ENCODE measurements around the gene MARS1.

MARS1 gene

DNA sequence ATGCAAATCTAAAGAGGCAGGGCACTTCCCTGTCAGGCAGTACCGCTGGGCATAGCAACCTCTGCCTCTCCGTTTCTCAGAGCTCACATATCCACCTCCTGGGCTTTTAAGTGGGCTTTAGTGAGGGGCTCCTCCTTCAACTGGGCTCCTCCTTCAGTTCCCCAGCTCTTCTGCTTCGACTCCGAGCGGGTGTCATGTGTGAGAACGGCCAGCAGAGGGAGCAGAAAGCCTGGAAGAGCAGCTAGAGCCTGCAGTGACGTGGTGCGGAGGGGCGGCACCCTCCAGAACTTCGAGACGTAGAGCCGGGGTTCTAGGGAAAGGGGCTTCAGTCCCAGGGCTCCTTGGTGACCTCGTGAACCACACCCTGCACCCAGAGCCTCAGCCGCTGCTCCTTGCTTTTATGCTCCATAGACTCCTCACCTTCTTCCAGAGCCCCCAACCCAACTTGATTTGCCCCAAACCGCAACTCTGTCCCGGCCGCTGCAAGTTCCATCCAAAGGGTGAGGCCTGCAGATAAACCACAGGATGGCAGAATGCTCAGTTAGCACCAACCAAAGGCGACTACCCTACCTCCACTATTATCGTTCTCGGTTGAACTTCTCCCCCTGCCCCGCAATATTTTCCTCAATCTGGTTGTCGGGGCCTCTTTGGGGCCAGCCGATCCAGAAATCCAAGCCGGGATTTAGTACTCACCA is 28.7 kb upstream of the MARS1 start:
- peak; percentile 86 for DNase-seq

DNA sequence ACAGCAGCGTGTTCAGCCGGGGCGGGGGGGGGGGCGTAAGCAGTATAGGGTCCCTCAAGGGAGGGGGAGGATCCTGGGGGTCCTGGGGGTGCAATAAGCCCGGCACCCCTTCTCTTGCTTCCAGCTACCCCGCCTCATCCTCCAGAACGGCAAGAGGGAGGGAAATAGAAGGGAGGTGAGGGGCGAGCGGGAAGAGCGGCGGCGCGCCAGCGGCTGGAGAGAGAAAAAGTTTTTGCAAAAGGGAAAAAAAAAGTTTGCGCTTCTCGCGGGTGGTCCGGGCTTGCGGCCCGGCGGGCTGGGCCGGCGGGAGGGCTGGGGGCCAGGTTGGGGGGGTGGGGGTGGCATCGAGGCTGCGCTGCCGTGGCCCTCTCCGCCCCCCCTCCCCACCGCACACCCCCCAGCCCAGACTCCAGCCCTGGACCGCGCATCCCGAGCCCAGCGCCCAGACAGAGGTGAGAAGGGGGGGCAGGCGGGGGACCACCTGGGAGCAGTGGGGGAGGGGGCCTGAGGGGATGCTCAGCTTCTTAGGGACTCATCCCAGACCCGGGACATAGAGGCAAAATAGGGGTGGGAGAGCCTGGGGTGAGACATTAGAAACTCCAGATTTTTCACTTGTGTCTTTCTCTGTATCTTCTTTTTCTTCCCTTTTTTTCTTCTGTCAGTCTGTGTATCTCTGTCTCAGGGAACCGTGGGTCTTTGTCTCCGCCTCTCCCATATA is 28.0 kb upstream of the MARS1 start, which contains the start of gene GLI1:
Gene GLI1 (plus strand): TSS at position 36 of the 718 bp plus-strand sequence. CDS start 3,907 bp downstream, outside the sequence.
- DNase-seq: no peak

DNA sequence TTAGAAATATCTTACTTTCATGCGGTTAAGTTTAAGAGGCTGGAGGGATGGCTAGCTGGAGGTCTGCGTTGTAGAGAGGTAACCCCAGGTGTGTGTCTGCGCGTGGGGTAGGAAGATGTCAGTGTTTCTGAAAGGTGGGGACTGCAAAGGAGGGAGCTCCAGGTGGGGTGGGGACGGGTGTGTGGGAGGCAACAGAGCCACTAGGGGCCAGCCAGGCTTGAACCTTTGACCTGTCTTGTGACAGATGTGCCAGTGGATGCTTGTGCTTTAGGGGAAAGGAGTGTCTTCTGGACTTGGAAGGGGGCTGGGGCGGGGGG is 27.4 kb upstream of the MARS1 start:
- no peak for DNase-seq

DNA sequence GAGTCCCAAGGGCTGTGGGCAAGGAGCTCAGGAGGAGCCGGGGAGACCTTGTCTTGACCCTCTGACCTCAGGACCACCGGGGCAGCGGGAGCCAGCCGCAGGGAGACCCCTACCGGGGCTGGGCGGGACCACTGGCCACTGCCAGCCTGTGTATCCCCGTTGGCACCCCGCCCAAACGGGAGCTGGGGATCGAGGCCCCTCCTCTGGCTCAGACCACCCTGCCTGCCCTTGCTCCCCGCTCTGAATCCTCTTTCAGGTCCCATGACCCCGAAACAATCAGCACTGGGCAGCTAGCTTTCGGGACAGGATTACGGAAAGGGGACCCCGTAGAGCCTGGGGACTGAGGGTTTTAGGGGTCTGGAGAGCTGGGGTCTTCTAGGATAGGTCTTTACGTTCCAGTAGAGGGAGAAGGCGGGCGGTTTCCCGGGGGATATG is 27.0 kb upstream of the MARS1 start:
- no peak for DNase-seq

DNA sequence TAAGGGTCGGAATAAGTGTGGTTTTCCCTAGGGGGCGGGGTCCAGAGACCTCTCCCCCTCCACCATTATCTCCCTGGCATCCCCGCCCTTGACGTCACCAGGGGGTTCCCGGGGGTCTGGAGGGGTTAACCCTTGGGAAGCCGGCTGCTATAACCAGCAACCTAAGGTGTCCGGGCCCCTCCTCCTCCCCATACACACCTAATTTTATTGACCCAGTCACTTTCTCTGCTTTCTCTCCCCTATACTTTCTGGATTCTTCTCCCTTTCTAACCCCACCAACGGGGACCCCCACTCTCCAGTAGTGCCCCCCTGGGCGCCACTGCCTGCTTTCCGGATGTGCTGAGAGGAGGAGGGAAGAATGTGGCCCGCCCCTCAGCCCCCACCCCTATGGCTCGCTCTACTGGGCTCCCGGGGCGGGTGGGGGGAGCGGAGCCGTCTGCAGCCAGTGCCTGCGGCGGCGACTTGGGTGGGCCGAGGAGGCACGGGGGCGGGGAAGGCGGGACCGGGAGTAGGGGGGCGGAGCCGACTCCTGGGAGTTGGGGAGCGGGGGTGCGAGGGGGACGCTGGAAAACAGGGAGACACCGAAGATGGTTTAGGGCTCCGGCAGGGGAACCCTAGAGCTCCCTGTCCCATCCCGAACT is 26.5 kb upstream of the MARS1 start:
- no peak for DNase-seq

DNA sequence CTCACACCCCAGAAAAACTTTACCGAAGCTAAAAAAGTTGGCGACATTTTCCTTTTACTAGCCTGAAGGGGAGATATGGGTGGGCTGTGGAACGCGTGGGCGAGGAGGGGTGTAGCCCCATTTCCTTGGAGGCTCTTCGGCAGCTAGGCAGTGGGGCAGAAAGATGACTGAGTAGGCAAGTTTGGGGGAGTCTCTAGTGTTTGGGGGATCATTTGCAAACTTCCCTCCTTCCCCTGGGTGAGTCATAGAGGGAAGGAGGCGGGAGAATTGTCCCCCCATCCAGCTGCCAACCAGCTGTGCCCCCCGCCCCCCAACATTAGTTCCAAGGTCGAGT is 26.0 kb upstream of the MARS1 start:
- DNase-seq: no peak

DNA sequence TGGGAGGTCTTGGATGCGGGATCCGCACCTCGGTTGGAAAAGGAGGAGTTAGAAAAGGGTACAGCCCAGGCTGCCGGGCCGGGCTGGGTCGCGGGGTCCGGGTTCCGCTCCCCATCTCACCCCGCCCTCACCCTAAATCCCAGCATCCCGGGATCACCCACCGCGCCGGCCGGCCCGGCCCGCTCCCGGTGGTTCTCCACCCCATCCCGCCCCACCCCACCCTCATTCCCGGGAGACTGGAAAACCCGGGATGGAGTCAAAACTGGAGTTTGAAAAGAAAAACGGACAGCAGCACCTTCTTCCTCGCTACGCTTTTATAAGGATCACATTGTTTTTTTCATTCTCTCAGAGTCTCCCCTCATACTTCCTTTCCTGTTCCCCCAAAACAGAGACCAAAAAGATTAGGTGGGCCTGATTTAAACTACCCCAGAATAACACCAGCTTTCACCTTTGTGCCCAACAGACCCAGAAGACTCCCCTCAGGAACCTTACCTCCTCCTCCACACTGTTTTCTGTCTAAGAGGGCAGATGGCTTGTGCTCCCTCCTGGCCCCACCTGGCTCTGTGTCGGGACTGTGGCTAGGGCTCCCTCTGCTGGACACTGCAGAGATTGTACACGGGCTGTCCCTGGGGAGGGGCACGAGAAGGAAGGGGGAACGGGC is 25.5 kb upstream of the MARS1 start:
- DNase-seq: peak; percentile 62

DNA sequence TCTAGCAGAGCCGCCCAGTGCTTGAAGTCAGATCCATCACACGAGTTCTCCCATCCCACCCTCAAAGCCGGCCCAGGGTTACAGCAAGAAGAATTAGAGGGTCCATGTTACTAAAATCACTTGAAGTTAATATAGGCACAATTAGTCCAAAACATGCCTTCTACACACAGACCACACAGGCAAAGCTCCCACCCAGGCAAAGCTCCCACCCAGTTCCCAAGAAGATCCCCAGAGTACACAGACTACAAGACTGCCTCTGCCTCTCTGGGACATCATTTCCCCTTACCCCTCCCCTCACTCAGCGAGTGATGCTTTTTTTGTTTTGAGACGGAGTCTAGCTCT is 25.0 kb upstream of the MARS1 start:
- DNase-seq: no peak

DNA sequence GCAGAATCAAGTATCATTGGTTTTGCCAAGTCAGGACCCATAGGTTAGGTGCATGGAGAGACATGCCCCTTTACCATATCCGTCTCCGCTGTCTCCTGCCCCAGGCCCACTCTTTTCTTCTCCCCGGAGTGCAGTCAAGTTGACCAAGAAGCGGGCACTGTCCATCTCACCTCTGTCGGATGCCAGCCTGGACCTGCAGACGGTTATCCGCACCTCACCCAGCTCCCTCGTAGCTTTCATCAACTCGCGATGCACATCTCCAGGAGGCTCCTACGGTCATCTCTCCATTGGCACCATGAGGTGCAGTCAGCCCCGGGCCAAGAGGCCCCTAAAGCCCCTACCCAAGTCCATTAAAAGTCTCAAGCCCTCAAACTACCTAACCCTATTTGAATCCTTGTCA is 23.3 kb upstream of the MARS1 start:
- DNase-seq: no peak

DNA sequence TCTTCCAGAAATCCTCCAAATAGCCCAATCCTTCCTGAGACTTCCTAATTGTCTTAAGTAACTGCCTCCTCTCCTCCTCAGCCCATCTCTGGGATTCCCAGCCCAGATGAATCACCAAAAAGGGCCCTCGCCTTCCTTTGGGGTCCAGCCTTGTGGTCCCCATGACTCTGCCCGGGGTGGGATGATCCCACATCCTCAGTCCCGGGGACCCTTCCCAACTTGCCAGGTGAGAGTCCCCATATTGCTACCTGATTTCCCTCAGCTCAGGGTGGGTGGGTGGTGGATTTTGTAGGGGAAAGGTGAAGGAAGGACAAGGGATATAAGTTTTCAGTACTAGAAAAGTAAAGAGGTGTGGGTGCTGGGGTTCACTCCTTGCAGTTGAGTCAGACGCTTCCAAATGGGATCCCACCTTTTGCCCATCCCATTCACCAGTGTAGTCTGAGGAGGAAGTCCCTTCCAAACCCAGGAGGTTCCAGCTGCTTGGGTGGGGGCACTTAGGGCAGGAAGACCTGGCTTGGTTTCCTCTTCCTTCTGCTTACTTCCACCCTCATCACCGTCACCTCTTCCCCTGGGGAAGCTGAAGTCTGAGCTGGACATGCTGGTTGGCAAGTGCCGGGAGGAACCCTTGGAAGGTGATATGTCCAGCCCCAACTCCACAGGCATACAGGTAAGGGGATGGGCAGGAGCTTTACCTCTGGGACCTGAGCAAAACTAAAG is 22.7 kb upstream of the MARS1 start:
- DNase-seq: no peak

DNA sequence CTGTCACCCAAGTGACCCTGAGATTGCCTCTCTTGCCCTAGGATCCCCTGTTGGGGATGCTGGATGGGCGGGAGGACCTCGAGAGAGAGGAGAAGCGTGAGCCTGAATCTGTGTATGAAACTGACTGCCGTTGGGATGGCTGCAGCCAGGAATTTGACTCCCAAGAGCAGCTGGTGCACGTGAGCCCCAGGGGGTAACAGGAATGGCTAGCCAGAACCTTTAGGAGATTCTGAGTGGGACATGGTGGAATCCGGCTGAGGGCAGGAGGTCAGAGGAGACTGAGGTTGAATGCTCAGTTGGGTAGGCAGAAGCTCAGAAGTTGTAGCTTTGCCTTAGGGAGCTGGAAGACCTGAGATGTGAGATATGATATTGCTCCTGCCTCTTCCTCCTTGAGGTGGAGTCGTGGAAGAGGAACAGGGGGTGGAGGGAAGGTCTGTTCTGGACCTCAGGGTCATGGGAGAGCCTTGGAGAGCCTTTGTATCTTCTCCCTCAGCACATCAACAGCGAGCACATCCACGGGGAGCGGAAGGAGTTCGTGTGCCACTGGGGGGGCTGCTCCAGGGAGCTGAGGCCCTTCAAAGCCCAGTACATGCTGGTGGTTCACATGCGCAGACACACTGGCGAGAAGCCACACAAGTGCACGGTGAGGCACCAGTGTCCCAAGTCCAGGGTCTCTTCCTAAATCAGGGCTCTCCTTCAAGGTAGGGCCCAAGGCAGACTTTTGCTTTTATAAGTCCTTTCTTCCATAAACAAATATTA is 21.9 kb upstream of the MARS1 start:
- no peak for DNase-seq

DNA sequence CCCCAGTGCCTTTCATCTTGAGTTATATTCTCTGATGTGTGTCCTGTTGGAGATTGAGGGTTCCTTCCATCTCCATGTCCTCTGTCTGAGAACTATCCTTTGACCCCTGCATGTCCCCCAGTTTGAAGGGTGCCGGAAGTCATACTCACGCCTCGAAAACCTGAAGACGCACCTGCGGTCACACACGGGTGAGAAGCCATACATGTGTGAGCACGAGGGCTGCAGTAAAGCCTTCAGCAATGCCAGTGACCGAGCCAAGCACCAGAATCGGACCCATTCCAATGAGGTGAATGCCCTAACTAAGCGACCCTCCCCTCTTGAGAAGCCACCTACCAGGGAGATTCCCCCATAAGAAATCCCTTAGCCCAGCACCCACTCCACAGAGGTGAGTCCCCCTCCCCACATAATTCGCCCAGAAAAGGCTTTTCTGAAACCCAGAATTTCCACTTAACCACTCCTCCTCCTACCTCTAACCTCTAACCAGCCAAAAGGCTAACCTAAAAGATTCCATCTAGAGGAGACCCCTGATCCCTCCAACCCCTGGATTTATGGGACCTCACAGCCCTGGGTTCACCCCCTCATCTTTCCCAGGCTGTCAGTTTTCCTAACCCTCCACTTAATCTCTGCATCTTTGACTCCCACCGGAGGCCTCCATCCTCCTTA is 20.5 kb upstream of the MARS1 start:
- DNase-seq: no peak

DNA sequence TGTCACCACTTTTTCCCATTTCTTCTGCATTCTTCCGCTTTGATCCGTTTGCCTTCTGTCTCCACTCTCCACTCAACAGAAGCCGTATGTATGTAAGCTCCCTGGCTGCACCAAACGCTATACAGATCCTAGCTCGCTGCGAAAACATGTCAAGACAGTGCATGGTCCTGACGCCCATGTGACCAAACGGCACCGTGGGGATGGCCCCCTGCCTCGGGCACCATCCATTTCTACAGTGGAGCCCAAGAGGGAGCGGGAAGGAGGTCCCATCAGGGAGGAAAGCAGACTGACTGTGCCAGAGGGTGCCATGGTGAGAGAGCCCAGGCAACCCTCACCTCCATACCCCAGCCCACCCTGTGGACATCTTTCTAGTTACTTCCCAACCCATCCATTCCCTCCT is 20.0 kb upstream of the MARS1 start:
- DNase-seq: no peak

DNA sequence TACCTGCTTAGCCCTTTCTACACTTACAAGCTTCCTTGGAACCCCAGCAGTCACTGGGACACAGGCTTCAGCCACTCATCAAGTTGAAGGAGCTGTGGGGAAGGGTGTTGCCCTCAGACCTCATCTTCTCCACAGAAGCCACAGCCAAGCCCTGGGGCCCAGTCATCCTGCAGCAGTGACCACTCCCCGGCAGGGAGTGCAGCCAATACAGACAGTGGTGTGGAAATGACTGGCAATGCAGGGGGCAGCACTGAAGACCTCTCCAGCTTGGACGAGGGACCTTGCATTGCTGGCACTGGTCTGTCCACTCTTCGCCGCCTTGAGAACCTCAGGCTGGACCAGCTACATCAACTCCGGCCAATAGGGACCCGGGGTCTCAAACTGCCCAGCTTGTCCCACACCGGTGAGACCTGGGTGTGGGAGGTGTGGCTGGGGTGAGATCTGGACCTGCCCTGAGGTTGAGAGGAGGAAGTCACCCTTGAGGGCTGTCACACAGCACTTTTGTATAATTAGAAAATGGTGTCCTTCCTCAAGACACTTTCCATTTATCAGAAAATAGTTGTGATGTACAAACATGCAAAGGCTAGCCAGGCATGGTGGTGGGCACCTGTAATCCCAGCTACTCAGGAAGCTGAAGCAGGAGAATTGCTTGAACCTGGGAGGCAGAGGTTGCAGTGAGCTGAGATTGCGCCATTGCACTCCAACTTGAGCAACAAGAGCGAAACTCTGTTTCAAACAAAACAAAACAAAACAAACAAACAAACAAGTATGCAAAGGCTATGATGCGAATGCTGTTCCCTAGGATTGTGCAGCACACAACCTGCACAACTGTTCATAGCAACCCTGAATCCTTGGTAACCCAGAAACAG is 18.3 kb upstream of the MARS1 start:
- DNase-seq: no peak

DNA sequence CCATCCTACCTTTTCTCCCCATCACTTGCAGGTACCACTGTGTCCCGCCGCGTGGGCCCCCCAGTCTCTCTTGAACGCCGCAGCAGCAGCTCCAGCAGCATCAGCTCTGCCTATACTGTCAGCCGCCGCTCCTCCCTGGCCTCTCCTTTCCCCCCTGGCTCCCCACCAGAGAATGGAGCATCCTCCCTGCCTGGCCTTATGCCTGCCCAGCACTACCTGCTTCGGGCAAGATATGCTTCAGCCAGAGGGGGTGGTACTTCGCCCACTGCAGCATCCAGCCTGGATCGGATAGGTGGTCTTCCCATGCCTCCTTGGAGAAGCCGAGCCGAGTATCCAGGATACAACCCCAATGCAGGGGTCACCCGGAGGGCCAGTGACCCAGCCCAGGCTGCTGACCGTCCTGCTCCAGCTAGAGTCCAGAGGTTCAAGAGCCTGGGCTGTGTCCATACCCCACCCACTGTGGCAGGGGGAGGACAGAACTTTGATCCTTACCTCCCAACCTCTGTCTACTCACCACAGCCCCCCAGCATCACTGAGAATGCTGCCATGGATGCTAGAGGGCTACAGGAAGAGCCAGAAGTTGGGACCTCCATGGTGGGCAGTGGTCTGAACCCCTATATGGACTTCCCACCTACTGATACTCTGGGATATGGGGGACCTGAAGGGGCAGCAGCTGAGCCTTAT is 17.4 kb upstream of the MARS1 start:
- no peak for DNase-seq

DNA sequence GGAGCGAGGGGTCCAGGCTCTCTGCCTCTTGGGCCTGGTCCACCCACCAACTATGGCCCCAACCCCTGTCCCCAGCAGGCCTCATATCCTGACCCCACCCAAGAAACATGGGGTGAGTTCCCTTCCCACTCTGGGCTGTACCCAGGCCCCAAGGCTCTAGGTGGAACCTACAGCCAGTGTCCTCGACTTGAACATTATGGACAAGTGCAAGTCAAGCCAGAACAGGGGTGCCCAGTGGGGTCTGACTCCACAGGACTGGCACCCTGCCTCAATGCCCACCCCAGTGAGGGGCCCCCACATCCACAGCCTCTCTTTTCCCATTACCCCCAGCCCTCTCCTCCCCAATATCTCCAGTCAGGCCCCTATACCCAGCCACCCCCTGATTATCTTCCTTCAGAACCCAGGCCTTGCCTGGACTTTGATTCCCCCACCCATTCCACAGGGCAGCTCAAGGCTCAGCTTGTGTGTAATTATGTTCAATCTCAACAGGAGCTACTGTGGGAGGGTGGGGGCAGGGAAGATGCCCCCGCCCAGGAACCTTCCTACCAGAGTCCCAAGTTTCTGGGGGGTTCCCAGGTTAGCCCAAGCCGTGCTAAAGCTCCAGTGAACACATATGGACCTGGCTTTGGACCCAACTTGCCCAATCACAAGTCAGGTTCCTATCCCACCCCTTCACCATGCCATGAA is 16.8 kb upstream of the MARS1 start:
- no peak for DNase-seq

DNA sequence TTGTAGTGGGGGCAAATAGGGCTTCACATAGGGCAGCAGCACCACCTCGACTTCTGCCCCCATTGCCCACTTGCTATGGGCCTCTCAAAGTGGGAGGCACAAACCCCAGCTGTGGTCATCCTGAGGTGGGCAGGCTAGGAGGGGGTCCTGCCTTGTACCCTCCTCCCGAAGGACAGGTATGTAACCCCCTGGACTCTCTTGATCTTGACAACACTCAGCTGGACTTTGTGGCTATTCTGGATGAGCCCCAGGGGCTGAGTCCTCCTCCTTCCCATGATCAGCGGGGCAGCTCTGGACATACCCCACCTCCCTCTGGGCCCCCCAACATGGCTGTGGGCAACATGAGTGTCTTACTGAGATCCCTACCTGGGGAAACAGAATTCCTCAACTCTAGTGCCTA is 16.2 kb upstream of the MARS1 start:
- DNase-seq: no peak

DNA sequence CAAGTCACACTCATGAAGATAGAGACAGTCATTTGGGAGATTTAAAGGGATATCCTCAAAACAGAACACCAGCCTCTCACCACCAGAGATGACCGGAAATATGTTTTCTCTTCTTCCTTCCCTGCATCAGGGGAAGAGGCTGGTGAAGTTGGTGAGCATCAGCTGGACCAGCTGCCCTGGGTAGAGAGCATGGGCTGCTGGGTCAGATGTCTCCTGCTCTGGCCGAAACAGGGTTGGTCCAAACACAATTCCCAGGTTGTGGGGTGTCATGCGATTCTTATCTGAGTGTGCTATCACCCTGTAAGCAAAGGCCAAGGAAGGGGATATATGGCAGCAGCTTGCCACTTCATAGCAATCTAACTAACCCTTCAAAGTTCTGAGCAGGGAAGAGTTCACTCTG is 15.5 kb upstream of the MARS1 start:
- DNase-seq: no peak

DNA sequence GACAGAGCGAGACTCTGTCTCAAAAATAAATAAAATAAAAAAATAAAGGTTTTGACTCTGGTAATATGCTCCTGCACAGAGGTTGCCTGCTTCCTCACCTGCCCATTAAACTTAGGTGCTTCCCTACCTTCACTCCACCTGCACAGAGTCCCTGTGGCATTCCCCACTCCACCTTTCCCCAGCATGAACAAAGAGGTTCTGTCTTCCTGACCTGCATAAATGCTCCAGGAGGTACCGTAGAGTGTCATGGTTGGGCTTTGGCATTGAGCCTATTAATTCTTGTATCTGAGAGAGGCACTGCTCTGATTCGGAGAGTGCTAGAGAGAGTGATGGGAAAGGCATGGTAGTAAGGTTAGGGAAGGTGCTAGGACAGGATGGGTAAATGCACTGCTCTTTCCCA is 14.5 kb upstream of the MARS1 start:
- DNase-seq: no peak

DNA sequence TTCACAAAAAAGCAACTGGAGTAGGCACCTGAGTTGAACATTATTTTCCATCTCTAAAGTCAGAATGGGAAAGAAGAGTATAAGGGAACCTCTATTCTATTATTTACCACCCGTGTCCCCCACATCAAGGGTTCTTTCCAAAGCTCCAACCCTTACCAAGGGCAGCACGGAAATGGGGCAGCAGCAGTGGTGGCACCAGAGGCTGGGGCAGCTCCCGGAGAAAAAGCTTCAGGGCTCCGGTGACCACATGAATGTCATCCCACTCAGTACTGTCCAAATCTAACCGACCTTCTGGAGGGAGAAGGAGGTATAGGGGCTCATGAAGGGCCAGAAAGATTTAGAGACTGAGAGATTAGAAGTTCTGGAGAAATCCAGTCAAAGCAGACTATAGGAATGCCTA is 14.0 kb upstream of the MARS1 start:
- no peak for DNase-seq
